CD4-positive, alpha-beta T cell treated with Interleukin-1 beta for 1 hour (primary cell): ENCODE data around the gene MUC5B.

ENCODE experiments used
- DNase-seq, 2 donors: peaks; one replicate each; pipeline ENCODE4 v3.0.0-alpha.2; 2020 to 2022

Gene MUC5B

GRCh38 chr11:1289211-1289935 is 66.5 kb downstream of the MUC5B start:
- DNase-seq, result no peak

- DNase-seq, result no peak
Measured at GRCh38 chr11:1290052-1291040, 67.5 kb downstream of the MUC5B start.

- DNase-seq, result no peak
Measured at GRCh38 chr11:1291295-1292017, 68.6 kb downstream of the MUC5B start.

- DNase-seq, result no peak
Measured at GRCh38 chr11:1292018-1292643, 69.3 kb downstream of the MUC5B start.

- DNase-seq, result no peak
Measured at GRCh38 chr11:1292644-1293618, 70.1 kb downstream of the MUC5B start.

- DNase-seq, result peak in 1 of 2 donors; percentile 10
Measured at GRCh38 chr11:1293619-1294015, 70.8 kb downstream of the MUC5B start.

- DNase-seq, result no peak
Measured at GRCh38 chr11:1295086-1295485, 72.2 kb downstream of the MUC5B start.

- DNase-seq, result no peak
Measured at GRCh38 chr11:1295591-1295990, 72.7 kb downstream of the MUC5B start.

- DNase-seq, result no peak
Measured at GRCh38 chr11:1296287-1296686, 73.4 kb downstream of the MUC5B start.

GRCh38 chr11:1297011-1297575 is 74.2 kb downstream of the MUC5B start:
- no peak for DNase-seq

- no peak for DNase-seq
Measured at GRCh38 chr11:1297576-1298473, 75.0 kb downstream of the MUC5B start.

- peak in 1 of 2 donors; percentile 48 for DNase-seq
Measured at GRCh38 chr11:1298695-1299492, 76.0 kb downstream of the MUC5B start.

- no peak for DNase-seq
Measured at GRCh38 chr11:1299621-1300020, 76.8 kb downstream of the MUC5B start.

- DNase-seq, result no peak
Measured at GRCh38 chr11:1300121-1300520, 77.3 kb downstream of the MUC5B start.

- DNase-seq, result no peak
Measured at GRCh38 chr11:1300569-1301187, 77.8 kb downstream of the MUC5B start.

- no peak for DNase-seq
Measured at GRCh38 chr11:1301220-1302000, 78.5 kb downstream of the MUC5B start.

GRCh38 chr11:1302041-1302460 is 79.2 kb downstream of the MUC5B start:
- no peak for DNase-seq
